Colonic mucosa (tissue), 4 donors: ENCODE results near the gene ACVR1B. TPM values are rescaled to one million over a fixed set of nuclear protein-coding genes. Genes with fewer than 3 reads are reported as not detected.

Source experiments
- DNase-seq: peaks from one replicate; pipeline ENCODE4 v3.0.0-alpha.2; 2020
- H3K27ac ChIP-seq: fragments of 200-600 bp; one replicate; pipeline ENCODE4 v1.8.0; 2021
- H3K27me3 ChIP-seq: fragments of 200-600 bp; one replicate; pipeline ENCODE4 v1.8.0; 2021
- H3K36me3 ChIP-seq: fragments of 200-600 bp; one replicate; pipeline ENCODE4 v1.8.0; 2021
- H3K4me1 ChIP-seq: fragments of 200-600 bp; one replicate; pipeline ENCODE4 v1.8.0; 2021; ENCODE audit warnings: mild to moderate bottlenecking
- H3K4me3 ChIP-seq: fragments of 200-600 bp; one replicate; pipeline ENCODE4 v1.8.0; 2021
- H3K9ac ChIP-seq, 2 donors: one replicate each; pipeline ENCODE4 v1.7.0; 2013; ENCODE audit warnings: control low read depth in 2 of 2, low read depth in 2 of 2, low read length in 2 of 2
- H3K9me3 ChIP-seq: fragments of 200-600 bp; one replicate; pipeline ENCODE4 v1.8.0; 2021
- intact Hi-C: fragments of 100-400 bp; cut with DNase I; formaldehyde crosslinking; loops from one replicate; pipeline ENCODE4 v1.14.1; 2022
- total RNA-seq, 2 donors: library from RNA; stranded (reverse); fragmentation: NEBNext Ultra II Directional in 1 of 2; extraction: Animal tissue kit (Norgen Biotek cat#: 25700) in 1 of 2; gene quantifications; one replicate each; pipeline ENCODE4 v1.2.1, GENCODE V29; 2021
- TF ChIP-seq, protein P1 (sequence below): fragments of 200-600 bp; IDR thresholded peaks from one replicate; pipeline ENCODE4 v1.8.0; 2022; ENCODE audit warnings: antibody characterized with exemption, mild to moderate bottlenecking
- donor health status: healthy.
- donor health status: DM: no; HTN: no; CAD: no.
- donor health status: DM: no; HTN: no; CAD: no.

The ACVR1B gene
- total RNA-seq, 2 donors from 2014 or later, result 56.0 to 63.0 TPM

DNA sequence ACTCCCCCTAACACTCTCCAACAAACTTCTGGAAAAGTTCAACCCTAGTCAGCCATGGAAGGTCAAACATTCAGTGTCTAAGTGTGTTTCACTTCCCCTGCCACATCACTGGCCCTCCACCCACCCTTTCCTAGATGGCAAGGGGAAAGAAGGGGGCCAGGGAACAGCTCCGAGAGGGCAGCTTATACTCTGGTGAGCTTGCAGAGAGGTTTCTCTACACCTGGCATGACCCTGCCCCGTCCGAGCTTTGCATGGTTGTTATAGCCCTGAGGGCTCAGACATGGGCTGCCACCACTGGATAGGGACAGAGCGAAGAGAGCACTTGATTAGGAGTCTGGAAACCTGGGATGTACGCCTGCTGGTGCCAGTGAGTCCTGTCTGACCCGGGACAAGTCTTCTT, 40.2 kb upstream of the ACVR1B start:
- no peaks in the 10 kb centered on the region for H3K9me3 ChIP-seq
- H3K27me3 ChIP-seq, result no peaks in the 10 kb centered on the region
- peak overlapping the region; percentile 50 for H3K27ac ChIP-seq
- H3K9ac ChIP-seq, result peak overlapping the region; percentile 0 to 30
- no peak for DNase-seq
- H3K4me1 ChIP-seq, result peaks cover 27% of the 10 kb centered on the region
- H3K36me3 ChIP-seq, result peaks cover 8% of the 10 kb centered on the region
- intact Hi-C loops, result no loop called here
- H3K4me3 ChIP-seq, result no peak overlapping the region
- TF ChIP-seq, protein P1, sequence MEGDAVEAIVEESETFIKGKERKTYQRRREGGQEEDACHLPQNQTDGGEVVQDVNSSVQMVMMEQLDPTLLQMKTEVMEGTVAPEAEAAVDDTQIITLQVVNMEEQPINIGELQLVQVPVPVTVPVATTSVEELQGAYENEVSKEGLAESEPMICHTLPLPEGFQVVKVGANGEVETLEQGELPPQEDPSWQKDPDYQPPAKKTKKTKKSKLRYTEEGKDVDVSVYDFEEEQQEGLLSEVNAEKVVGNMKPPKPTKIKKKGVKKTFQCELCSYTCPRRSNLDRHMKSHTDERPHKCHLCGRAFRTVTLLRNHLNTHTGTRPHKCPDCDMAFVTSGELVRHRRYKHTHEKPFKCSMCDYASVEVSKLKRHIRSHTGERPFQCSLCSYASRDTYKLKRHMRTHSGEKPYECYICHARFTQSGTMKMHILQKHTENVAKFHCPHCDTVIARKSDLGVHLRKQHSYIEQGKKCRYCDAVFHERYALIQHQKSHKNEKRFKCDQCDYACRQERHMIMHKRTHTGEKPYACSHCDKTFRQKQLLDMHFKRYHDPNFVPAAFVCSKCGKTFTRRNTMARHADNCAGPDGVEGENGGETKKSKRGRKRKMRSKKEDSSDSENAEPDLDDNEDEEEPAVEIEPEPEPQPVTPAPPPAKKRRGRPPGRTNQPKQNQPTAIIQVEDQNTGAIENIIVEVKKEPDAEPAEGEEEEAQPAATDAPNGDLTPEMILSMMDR, result no peak

DNA sequence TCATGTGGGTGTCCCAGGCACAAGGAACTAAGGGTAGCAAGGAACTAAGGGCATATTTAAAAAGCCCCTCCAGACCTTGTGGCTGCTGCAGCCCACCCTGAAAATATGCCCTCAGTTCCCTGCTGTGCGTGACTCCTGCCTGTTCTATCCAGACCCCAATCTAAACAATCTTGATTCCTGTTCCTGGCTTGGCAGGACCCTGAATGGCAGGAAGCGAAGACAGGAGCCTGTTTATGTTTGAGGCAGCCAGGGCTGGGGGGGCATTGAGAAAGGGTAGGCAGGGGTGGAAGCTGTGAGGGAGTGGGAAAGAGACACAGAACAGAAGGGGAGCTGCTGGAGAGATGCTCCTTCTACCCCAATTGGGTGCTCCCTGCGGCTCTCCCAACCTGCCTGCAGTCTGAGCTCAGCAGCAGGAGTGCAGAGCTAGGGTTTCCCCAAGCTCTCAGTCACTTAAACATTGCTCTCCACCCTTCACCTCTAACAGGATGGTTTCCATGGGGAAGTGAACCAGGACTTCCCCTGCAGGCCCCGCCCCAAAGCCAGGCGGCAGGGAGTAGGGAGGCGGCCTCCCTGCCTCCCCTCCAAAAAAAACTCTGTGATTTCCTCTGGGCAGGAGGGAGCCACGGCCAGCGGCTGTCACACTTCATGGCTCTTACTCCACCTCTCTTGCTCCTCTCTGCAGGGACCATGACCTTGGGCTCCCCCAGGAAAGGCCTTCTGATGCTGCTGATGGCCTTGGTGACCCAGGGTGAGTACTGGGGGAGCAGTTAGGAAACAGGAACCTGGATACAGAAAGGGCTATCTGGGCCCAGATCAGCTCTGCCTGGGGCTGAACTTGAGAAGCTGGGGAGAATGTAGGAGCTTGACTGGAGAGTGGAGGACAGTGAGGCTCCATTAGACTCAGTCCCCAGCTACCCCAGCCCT, 39.4 kb upstream of the ACVR1B start:
- H3K4me1 ChIP-seq, result peaks cover 20% of the 10 kb centered on the region
- intact Hi-C loops, result no loop called here
- peak overlapping the region; percentile 4 for H3K4me3 ChIP-seq

DNA sequence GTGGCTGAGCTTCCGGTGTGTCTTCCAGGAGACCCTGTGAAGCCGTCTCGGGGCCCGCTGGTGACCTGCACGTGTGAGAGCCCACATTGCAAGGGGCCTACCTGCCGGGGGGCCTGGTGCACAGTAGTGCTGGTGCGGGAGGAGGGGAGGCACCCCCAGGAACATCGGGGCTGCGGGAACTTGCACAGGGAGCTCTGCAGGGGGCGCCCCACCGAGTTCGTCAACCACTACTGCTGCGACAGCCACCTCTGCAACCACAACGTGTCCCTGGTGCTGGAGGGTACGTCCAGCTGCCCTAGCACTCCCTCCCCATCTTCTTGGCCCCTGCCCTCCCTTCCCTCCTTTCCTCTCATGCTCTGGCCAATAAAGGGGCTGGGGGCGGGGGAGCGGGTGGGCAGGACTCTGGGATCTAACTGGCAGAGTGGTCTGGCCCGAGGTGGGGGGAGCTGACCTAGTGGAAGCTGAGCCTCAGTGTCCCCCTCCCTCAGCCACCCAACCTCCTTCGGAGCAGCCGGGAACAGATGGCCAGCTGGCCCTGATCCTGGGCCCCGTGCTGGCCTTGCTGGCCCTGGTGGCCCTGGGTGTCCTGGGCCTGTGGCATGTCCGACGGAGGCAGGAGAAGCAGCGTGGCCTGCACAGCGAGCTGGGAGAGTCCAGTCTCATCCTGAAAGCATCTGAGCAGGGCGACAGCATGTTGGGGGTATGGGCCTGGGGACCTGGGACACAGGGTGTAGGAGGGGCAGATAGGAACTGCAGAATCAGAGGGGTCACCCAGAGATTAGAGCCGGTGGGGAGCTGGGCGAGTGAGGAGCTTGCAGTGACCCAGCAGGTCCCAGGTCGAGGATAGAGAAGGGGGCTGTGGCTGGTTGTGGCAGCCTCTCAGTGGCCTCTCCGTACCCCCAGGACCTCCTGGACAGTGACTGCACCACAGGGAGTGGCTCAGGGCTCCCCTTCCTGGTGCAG, 38.1 kb upstream of the ACVR1B start:
- H3K36me3 ChIP-seq, result peaks cover 8% of the 10 kb centered on the region
- H3K9me3 ChIP-seq, result no peaks in the 10 kb centered on the region
- DNase-seq, result no peak
- no peaks in the 10 kb centered on the region for H3K27me3 ChIP-seq
- peak overlapping the region in 1 of 2 donors; percentile 20 for H3K9ac ChIP-seq
- TF ChIP-seq, protein P1, result no peak
- H3K4me3 ChIP-seq, result no peak overlapping the region
- intact Hi-C loops, result no loop called here
- peaks cover 20% of the 10 kb centered on the region for H3K4me1 ChIP-seq
- no peak overlapping the region for H3K27ac ChIP-seq

More for the DNA sequence above, 39.4 kb upstream of the ACVR1B start:
- DNase-seq, result peak; percentile 73
- H3K36me3 ChIP-seq, result peaks cover 8% of the 10 kb centered on the region
- no peaks in the 10 kb centered on the region for H3K9me3 ChIP-seq
- TF ChIP-seq, protein P1, result no peak
- peak overlapping the region; percentile 1 to 30 for H3K9ac ChIP-seq
- no peaks in the 10 kb centered on the region for H3K27me3 ChIP-seq
- H3K27ac ChIP-seq, result peak overlapping the region; percentile 50

DNA sequence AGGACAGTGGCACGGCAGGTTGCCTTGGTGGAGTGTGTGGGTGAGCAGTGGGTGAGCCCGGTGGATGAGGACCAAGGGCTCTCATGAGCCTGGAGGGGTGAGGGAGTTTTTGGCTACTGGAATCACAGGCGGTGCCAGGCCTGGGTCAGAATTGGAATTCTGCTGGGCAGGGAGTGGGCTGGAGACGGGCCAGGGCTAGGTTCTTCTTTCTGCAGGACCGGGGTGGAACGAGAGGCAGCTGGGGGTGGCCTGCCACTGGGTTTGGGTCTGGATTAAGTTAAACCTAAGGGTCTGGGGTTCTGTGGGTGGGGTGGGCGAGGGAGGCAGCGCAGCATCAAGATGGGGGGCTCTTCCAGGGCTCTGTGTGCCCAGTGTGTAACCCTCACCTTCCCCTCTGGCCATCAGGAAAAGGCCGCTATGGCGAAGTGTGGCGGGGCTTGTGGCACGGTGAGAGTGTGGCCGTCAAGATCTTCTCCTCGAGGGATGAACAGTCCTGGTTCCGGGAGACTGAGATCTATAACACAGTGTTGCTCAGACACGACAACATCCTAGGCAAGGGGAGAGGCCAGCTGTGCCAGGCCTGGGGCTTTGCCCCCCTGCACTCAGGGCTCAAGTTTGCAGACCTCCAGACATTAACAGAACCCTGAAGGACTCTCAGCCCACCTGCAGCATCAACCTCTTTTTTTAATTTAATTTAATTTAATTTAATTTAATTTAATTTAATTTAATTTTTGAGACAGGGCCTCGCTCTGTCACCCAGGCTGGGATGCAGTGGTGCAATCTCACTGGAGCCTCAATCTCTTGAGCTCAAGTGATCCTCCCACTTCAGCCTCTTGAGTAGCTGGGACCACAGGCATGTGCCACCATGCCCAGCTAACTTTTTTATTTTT, 37.2 kb upstream of the ACVR1B start:
- peaks cover 20% of the 10 kb centered on the region for H3K4me1 ChIP-seq
- H3K4me3 ChIP-seq, result no peak overlapping the region
- no peaks in the 10 kb centered on the region for H3K27me3 ChIP-seq
- peaks cover 8% of the 10 kb centered on the region for H3K36me3 ChIP-seq
- H3K9me3 ChIP-seq, result no peaks in the 10 kb centered on the region
- H3K9ac ChIP-seq, result peak overlapping the region in 1 of 2 donors; percentile 20
- no peak overlapping the region for H3K27ac ChIP-seq
- intact Hi-C loops, result no loop called here
- TF ChIP-seq, protein P1, result no peak
- DNase-seq, result no peak
